ENCODE results near the gene PHLDB1.

- no peak for TF ChIP-seq POLR2AphosphoS5 (IDR thresholded peaks at IDR 0.05)
- no peak for TF ChIP-seq CTCF (IDR thresholded peaks at IDR 0.05)
These were observed 52.7 kb downstream of the PHLDB1 start for GRCh38 chr11:118659953-118660680.

Data from breast epithelium (tissue), 3 donors.